Caco-2 (cell line): ENCODE measurements around the gene AMBP. TPM values are rescaled to one million over a fixed set of nuclear protein-coding genes. Genes with fewer than 3 reads are reported as not detected.

Experiments
- BruUV-seq: library from RNA; stranded (reverse); fragments of 400-500 nt; replicated peaks from 2 replicates; lab custom pipeline; 2021; lab: Mats Ljungman, UMichigan
- CTCF ChIA-PET: fragments of 300-600 bp; sonication (Branson Sonifier 250); formaldehyde crosslinking; loops from one replicate; lab custom pipeline; 2022; ENCODE audit warnings: antibody characterized with exemption; lab: Charles Lee
- POLR2A ChIA-PET: fragments of 300-600 bp; sonication (Branson Sonifier 250); formaldehyde crosslinking; loops from one replicate; lab custom pipeline; 2022; ENCODE audit warnings: antibody characterized with exemption; lab: Charles Lee
- DNase-seq, 2 experiments: peaks; one replicate each; pipeline versions ENCODE4 v3.0.0 to v3.0.0-alpha.2; 2020 to 2022
- H3K27me3 ChIP-seq: replicated peaks from 2 replicates; pipeline ENCODE4 v1.6.0; 2011; ENCODE audit warnings: low read length; ENCODE audit not compliant: control insufficient read depth, insufficient read depth
- H3K36me3 ChIP-seq: 2 replicates; pipeline ENCODE4 v1.5.1; 2011; ENCODE audit warnings: low read length; ENCODE audit not compliant: control insufficient read depth, insufficient read depth
- H3K4me1 ChIP-seq: fragments of 250-450 bp; sonication (Bioruptor Pico); 2 replicates; pipeline ENCODE4 v1.5.1; 2020; ENCODE audit warnings: mild to moderate bottlenecking
- H3K4me3 ChIP-seq: 2 replicates; pipeline ENCODE4 v1.5.1; 2011; ENCODE audit warnings: low read depth, mild to moderate bottlenecking, control low read depth, low read length
- H3K9me3 ChIP-seq: fragments of 250-450 bp; sonication (Bioruptor Pico); 2 replicates; pipeline ENCODE4 v1.5.1; 2020; ENCODE audit warnings: mild to moderate bottlenecking, moderate library complexity
- H3K27ac Mint-ChIP-seq: one replicate; pipeline ENCODE4 v1.8.0; 2022; ENCODE audit warnings: mixed read lengths; ENCODE audit not compliant: unreplicated experiment
- H3K27me3 Mint-ChIP-seq: one replicate; pipeline ENCODE4 v1.8.0; 2022; ENCODE audit warnings: mixed read lengths; ENCODE audit not compliant: insufficient read depth, unreplicated experiment
- H3K36me3 Mint-ChIP-seq: one replicate; pipeline ENCODE4 v1.8.0; 2022; ENCODE audit warnings: mild to moderate bottlenecking, mixed read lengths; ENCODE audit not compliant: insufficient read depth, unreplicated experiment
- H3K4me1 Mint-ChIP-seq: one replicate; pipeline ENCODE4 v1.8.0; 2022; ENCODE audit warnings: low read depth, mixed read lengths; ENCODE audit not compliant: unreplicated experiment
- H3K4me3 Mint-ChIP-seq: one replicate; pipeline ENCODE4 v1.8.0; 2022; ENCODE audit warnings: mild to moderate bottlenecking, moderate library complexity, mixed read lengths; ENCODE audit not compliant: unreplicated experiment
- H3K9me3 Mint-ChIP-seq: one replicate; pipeline ENCODE4 v1.8.0; 2022; ENCODE audit warnings: mixed read lengths; ENCODE audit not compliant: unreplicated experiment
- intact Hi-C: fragments of 100-400 bp; cut with micrococcal nuclease; formaldehyde crosslinking; loops from one replicate; pipeline ENCODE4 v1.10.0; 2022; ENCODE audit not compliant: unreplicated experiment
- total RNA-seq: library from RNA; stranded (reverse); gene quantifications from 2 replicates; pipeline ENCODE4 v1.2.3, GENCODE V29; 2022
- TF ChIP-seq, protein P1 (sequence below), 2 experiments: fragments of 200-600 bp in 1 of 2; IDR thresholded peaks; 1 replicate in 1 of 2; 2 replicates in 1 of 2; pipeline versions ENCODE4 v1.5.1 to v1.8.0; 2011 to 2022; ENCODE audit warnings: antibody characterized with exemption in 1 of 2, control low read depth in 1 of 2, inconsistent platforms in 1 of 2, low read depth in 1 of 2, low read length in 1 of 2, mild to moderate bottlenecking in 1 of 2, moderate library complexity in 1 of 2; ENCODE audit not compliant: insufficient read depth in 1 of 2, severe bottlenecking in 1 of 2, unreplicated experiment in 1 of 2

Gene AMBP
- total RNA-seq, 1 experiment from 2014 or later: 2.2 TPM

DNA sequence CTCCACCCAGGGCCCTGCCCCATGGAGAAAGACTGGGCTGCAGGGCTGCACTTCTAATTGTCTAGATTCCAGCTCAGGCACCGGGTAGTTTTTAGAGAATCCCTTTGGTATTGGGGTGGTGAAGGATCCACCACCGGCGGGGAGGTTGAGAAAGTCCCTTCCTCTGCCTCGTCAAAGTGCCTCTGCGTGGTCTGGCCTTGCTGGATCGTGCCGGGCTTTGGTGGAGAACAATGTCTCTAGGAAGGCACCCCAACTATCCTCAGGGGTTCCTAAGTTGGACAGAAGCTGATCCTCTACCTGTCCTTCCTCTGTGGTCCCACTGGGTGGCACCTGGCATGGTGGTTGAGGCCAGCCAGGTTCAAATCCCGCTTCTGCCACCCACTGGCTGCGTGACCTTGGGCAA is 7.3 kb upstream of the AMBP start:
- CTCF ChIA-PET: no interaction called here
- POLR2A ChIA-PET: no interaction called here
- Mint-ChIP-seq H3K27ac (no peak overlapping the region), H3K4me1 (peaks cover 27% of the 10 kb centered on the region), H3K9me3 (no peaks in the 10 kb centered on the region), H3K36me3 (peaks cover 13% of the 10 kb centered on the region), H3K27me3 (no peaks in the 10 kb centered on the region), H3K4me3 (no peak overlapping the region)
- no peak for DNase-seq
- no peaks in the 10 kb centered on the region for H3K27me3 ChIP-seq
- H3K4me1 ChIP-seq: peaks cover 26% of the 10 kb centered on the region
- TF ChIP-seq, protein P1, sequence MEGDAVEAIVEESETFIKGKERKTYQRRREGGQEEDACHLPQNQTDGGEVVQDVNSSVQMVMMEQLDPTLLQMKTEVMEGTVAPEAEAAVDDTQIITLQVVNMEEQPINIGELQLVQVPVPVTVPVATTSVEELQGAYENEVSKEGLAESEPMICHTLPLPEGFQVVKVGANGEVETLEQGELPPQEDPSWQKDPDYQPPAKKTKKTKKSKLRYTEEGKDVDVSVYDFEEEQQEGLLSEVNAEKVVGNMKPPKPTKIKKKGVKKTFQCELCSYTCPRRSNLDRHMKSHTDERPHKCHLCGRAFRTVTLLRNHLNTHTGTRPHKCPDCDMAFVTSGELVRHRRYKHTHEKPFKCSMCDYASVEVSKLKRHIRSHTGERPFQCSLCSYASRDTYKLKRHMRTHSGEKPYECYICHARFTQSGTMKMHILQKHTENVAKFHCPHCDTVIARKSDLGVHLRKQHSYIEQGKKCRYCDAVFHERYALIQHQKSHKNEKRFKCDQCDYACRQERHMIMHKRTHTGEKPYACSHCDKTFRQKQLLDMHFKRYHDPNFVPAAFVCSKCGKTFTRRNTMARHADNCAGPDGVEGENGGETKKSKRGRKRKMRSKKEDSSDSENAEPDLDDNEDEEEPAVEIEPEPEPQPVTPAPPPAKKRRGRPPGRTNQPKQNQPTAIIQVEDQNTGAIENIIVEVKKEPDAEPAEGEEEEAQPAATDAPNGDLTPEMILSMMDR (IDR thresholded peaks at IDR 0.05; ENCODE audit: insufficient read depth in 1 of 2, low read depth in 1 of 2, low read length in 1 of 2, severe bottlenecking in 1 of 2, unreplicated experiment in 1 of 2): no peak
- no peak overlapping the region for H3K4me3 ChIP-seq
- H3K36me3 ChIP-seq: no peaks in the 10 kb centered on the region
- BruUV-seq: no TSS peak
- H3K9me3 ChIP-seq: no peaks in the 10 kb centered on the region
- intact Hi-C loops: no loop called here

DNA sequence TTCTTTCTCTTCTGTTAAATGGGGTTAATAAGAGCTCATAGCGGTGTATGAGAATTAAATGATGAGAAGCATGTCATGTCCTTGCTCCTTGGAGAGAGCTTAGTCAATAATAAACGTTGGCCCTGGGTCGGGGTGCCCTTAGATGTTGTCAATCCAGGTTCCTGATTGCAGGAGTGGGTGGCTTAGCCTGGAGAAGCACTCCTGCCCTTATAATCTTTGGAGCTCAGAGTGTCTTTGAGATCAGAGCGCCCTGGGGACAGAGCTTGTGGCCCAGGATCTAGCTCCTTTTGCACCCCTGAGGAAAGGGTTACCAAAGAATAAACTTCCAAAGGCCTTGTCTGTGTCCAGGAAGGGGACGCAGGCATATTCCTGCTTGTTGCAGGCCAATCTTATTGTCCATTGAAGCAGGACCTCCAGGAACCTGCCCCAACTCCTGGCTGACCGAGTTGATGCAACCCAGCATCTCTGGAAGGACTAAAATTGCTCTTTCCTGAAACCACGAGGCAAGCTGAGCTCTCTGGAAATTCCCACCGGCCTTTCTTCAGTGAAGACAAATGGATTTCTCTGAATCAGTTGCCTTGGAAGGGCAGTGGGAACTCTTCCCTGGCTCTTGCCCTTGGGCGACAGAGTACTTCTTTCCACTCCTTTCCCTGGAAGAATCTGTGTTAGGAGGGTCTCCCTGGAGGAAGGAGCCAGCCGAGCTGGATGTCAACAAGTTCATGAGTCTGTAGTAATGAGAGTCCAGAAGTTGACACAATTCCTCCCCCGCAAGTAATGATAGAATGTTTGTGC is 6.4 kb upstream of the AMBP start:
- DNase-seq: no peak
- Histone ChIP-seq H3K4me3 (no peak overlapping the region), H3K27me3 (no peaks in the 10 kb centered on the region), H3K36me3 (no peaks in the 10 kb centered on the region), H3K9me3 (peaks cover 6% of the 10 kb centered on the region; the same call in 1 of the 2 replicates), H3K4me1 (peaks cover 35% of the 10 kb centered on the region)
- no TSS peak for BruUV-seq
- TF ChIP-seq, protein P1 (IDR thresholded peaks at IDR 0.05; ENCODE audit: insufficient read depth in 1 of 2, low read depth in 1 of 2, low read length in 1 of 2, severe bottlenecking in 1 of 2, unreplicated experiment in 1 of 2): no peak
- Mint-ChIP-seq H3K27me3 (no peaks in the 10 kb centered on the region), H3K4me1 (peaks cover 33% of the 10 kb centered on the region), H3K4me3 (no peak overlapping the region), H3K27ac (no peak overlapping the region), H3K9me3 (no peaks in the 10 kb centered on the region), H3K36me3 (peaks cover 5% of the 10 kb centered on the region)
- CTCF ChIA-PET: interaction anchor here (1.5 to 2.7 kb wide), 3 partner anchors 14 to 206 kb away, joined by 5 to 37 read pairs (median 11); partner anchors contain the start of gene KIF12
- POLR2A ChIA-PET: no interaction called here
- intact Hi-C loops: loop anchor here (5.0 kb wide), 3 partner anchors 47 to 347 kb away; no protein-coding TSS in a partner anchor

DNA sequence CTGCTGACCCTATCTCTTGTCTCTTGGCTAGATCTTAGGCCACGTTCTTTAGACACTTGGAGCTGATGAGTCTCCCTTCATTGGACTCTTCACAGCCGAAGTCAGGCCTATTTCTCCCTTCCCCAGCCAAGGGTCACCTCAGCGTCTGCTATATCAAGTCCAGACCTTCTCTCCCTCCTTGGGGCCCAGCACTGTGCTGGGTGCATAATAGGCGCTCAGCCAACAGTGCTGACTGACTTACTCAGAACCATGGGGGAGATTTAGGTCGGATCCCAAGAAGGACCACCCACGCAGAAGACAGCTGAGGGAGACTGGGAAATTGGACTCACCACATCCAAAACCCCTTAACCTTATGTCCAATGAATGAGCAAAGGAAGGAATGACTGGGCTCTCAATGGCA is 5.6 kb upstream of the AMBP start:
- H3K27me3 Mint-ChIP-seq: no peaks in the 10 kb centered on the region
- peaks cover 43% of the 10 kb centered on the region for H3K4me1 ChIP-seq
- POLR2A ChIA-PET: no interaction called here

More for the DNA sequence above, 5.6 kb upstream of the AMBP start:
- CTCF ChIA-PET: interaction anchor here (1.4 to 2.7 kb wide), 4 partner anchors 8 to 207 kb away, joined by 5 to 37 read pairs (median 8); partner anchors contain the start of gene KIF12
- no peaks in the 10 kb centered on the region for H3K27me3 ChIP-seq
- H3K9me3 Mint-ChIP-seq: no peaks in the 10 kb centered on the region
- BruUV-seq: no TSS peak
- H3K4me3 Mint-ChIP-seq: no peak overlapping the region
- peaks cover 5% of the 10 kb centered on the region for H3K36me3 Mint-ChIP-seq
- intact Hi-C loops: loop anchor here (5.0 kb wide), 3 partner anchors 46 to 346 kb away; no protein-coding TSS in a partner anchor
- peaks cover 6% of the 10 kb centered on the region; the same call in 1 of the 2 replicates for H3K9me3 ChIP-seq
- H3K36me3 ChIP-seq: 0 out of 2 replicates have a peak, but pooled peaks cover under 1% of the 10 kb centered on the region
- H3K4me3 ChIP-seq: no peak overlapping the region
- DNase-seq: no peak
- H3K4me1 Mint-ChIP-seq: peaks cover 33% of the 10 kb centered on the region
- TF ChIP-seq, protein P1 (IDR thresholded peaks at IDR 0.05; ENCODE audit: insufficient read depth in 1 of 2, low read depth in 1 of 2, low read length in 1 of 2, severe bottlenecking in 1 of 2, unreplicated experiment in 1 of 2): no peak
- H3K27ac Mint-ChIP-seq: no peak overlapping the region
